Sigmoid colon (tissue), 4 donors: ENCODE data around the gene ATXN7.

ENCODE experiments used
- CTCF ChIP-seq, 4 experiments: fragments of 450-650 bp in 3 of 4; fragments of 200-600 bp in 1 of 4; IDR thresholded peaks; one replicate each; pipeline ENCODE4 v1.5.1; 2016 to 2019; ENCODE audit warnings: antibody characterized with exemption in 4 of 4, mild to moderate bottlenecking in 3 of 4, moderate library complexity in 2 of 4
- EP300 ChIP-seq, 4 donors: sonication (generic); formaldehyde crosslinking; IDR thresholded peaks; one replicate each; pipeline ENCODE4 v1.6.1; 2017; ENCODE audit warnings: antibody characterized with exemption in 4 of 4
- POLR2A ChIP-seq, 2 donors: fragments of 450-650 bp; IDR thresholded peaks; one replicate each; pipeline ENCODE4 v1.6.1; 2016; ENCODE audit warnings: antibody characterized with exemption in 2 of 2, mild to moderate bottlenecking in 2 of 2, moderate library complexity in 2 of 2
- POLR2AphosphoS5 ChIP-seq, 4 donors: sonication (generic); formaldehyde crosslinking; IDR thresholded peaks; one replicate each; pipeline ENCODE4 v1.6.1; 2017; ENCODE audit warnings: antibody characterized with exemption in 4 of 4

GRCh38 chr3:63878394-63879060, 14.9 kb downstream of the ATXN7 start:
- no peak for TF ChIP-seq CTCF (IDR thresholded peaks at IDR 0.05)
- TF ChIP-seq EP300 (IDR thresholded peaks at IDR 0.05) = no peak
- TF ChIP-seq POLR2AphosphoS5 (IDR thresholded peaks at IDR 0.05) = no peak
- TF ChIP-seq POLR2A (IDR thresholded peaks at IDR 0.05) = no peak
